ENCODE data around the gene POFUT1.
A peak's percentile ranks its signal among the peaks of the same experiment; 100 is the strongest.

POFUT1 gene

DNA sequence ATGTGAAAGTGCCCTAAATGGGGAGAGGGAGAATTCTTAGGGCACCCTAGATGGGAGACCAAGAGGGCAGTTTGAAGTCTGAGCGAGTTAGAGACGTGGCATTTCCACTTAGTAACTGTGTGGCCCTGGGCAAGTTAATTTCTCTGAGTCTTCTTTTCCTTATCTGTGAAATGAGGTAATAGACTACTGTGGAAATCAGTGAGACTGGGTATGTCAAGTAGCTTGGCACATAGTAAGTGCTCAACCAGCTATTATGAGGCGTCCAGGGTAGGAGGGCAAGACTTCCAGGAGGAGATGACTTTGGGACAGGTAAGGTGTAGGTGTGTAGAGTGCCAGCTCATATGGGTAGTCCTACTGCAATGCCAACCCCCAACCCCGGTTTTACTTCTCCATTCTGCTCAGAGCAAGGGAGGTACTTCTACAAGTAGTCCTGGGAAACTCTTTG lies 70.5 kb downstream of the POFUT1 start:
- H3K27ac ChIP-seq: peak overlapping the region; percentile 76
- TF ChIP-seq CTCF (conservative IDR thresholded peaks at IDR 0.05) (no peak), ZFX (IDR thresholded peaks at IDR 0.05) (no peak)

GRCh38 chr20:32281711-32282110 lies 74.0 kb downstream of the POFUT1 start:
- TF ChIP-seq ZFX (IDR thresholded peaks at IDR 0.05) (no peak), CTCF (conservative IDR thresholded peaks at IDR 0.05) (no peak)
- H3K27ac ChIP-seq: no peak overlapping the region

GRCh38 chr20:32282461-32282860 lies 74.8 kb downstream of the POFUT1 start:
- H3K27ac ChIP-seq: no peak overlapping the region
- no peak for TF ChIP-seq CTCF (conservative IDR thresholded peaks at IDR 0.05)
- TF ChIP-seq ZFX (IDR thresholded peaks at IDR 0.05): no peak

- no peak overlapping the region for H3K27ac ChIP-seq
- no peak for TF ChIP-seq ZFX (IDR thresholded peaks at IDR 0.05)
- TF ChIP-seq CTCF (conservative IDR thresholded peaks at IDR 0.05): no peak
Observed at GRCh38 chr20:32285082-32285620, 77.5 kb downstream of the POFUT1 start.

- no peak for TF ChIP-seq CTCF (conservative IDR thresholded peaks at IDR 0.05)
- no peak for TF ChIP-seq ZFX (IDR thresholded peaks at IDR 0.05)
- no peak overlapping the region for H3K27ac ChIP-seq
Observed at GRCh38 chr20:32285621-32286371, 78.1 kb downstream of the POFUT1 start.

- no peak for TF ChIP-seq CTCF (conservative IDR thresholded peaks at IDR 0.05)
- TF ChIP-seq ZFX (IDR thresholded peaks at IDR 0.05): no peak
- no peak overlapping the region for H3K27ac ChIP-seq
Observed at GRCh38 chr20:32287231-32287638, 79.6 kb downstream of the POFUT1 start.
